ENCODE measurements around the gene PCDH7.

The PCDH7 gene

GRCh38 chr4:30720021-30720660 lies at the start of gene PCDH7:
TSS of gene PCDH7 (plus strand) at chr4:30720369. CDS start at chr4:30721423, 1,054 bp downstream.
- no peak for DNase-seq (ENCODE audit: low spot score)

- no peak for DNase-seq (ENCODE audit: low spot score)
Measured at GRCh38 chr4:30671926-30672448, 48.2 kb upstream of the PCDH7 start.

- DNase-seq (ENCODE audit: low spot score): no peak
Measured at GRCh38 chr4:30696191-30696590, 24.0 kb upstream of the PCDH7 start.

- DNase-seq (ENCODE audit: low spot score): no peak
Measured at GRCh38 chr4:30714408-30715031, 5.6 kb upstream of the PCDH7 start.

GRCh38 chr4:30716158-30716557 lies 4.0 kb upstream of the PCDH7 start:
- DNase-seq (ENCODE audit: low spot score): no peak

GRCh38 chr4:30716681-30717207 lies 3.4 kb upstream of the PCDH7 start:
- no peak for DNase-seq (ENCODE audit: low spot score)

- DNase-seq (ENCODE audit: low spot score): no peak
Measured at GRCh38 chr4:30717208-30718020, 2.8 kb upstream of the PCDH7 start.

GRCh38 chr4:30718021-30718542 lies 2.1 kb upstream of the PCDH7 start:
- DNase-seq (ENCODE audit: low spot score): no peak

GRCh38 chr4:30718641-30719453 lies 1.3 kb upstream of the PCDH7 start:
- DNase-seq (ENCODE audit: low spot score): no peak

- no peak for DNase-seq (ENCODE audit: low spot score)
Measured at GRCh38 chr4:30719454-30720020, 632 bp upstream of the PCDH7 start.

- DNase-seq (ENCODE audit: low spot score): no peak
Measured at GRCh38 chr4:30720661-30721184, 554 bp downstream of the PCDH7 start.

- no peak for DNase-seq (ENCODE audit: low spot score)
Measured at GRCh38 chr4:30721185-30722091, 1.3 kb downstream of the PCDH7 start.

- DNase-seq (ENCODE audit: low spot score): no peak
Measured at GRCh38 chr4:30722092-30722358, 1.9 kb downstream of the PCDH7 start.

- DNase-seq (ENCODE audit: low spot score): no peak
Measured at GRCh38 chr4:30722359-30723200, 2.4 kb downstream of the PCDH7 start.

- no peak for DNase-seq (ENCODE audit: low spot score)
Measured at GRCh38 chr4:30723201-30723955, 3.2 kb downstream of the PCDH7 start.

- DNase-seq (ENCODE audit: low spot score): no peak
Measured at GRCh38 chr4:30724247-30724646, 4.1 kb downstream of the PCDH7 start.

GRCh38 chr4:30725562-30725961 lies 5.4 kb downstream of the PCDH7 start:
- no peak for DNase-seq (ENCODE audit: low spot score)

GRCh38 chr4:30726090-30726675 lies 6.0 kb downstream of the PCDH7 start:
- DNase-seq (ENCODE audit: low spot score): no peak
